GM18909 (cell line): Measurements from ENCODE around the gene PCSK5.
"Not testable (repeated sequence)": the region's sequence is repeated elsewhere in the genome, so short reads cannot be mapped to it uniquely, and the experiment has no call there.

Experiments
- ATAC-seq: cut with Tn5 transposase; IDR thresholded peaks from one replicate; pipeline ENCODE4 v1.9.1; 2021; ENCODE audit warnings: mild to moderate bottlenecking; ENCODE audit not compliant: unreplicated experiment, poor library complexity

The PCSK5 gene

GRCh38 chr9:75890472-75891276, at the start of gene PCSK5:
Gene PCSK5, plus strand, starts transcription at chr9:75890673. Its CDS starts 509 bp downstream, at chr9:75891182.
- peak; percentile 88 for ATAC-seq

GRCh38 chr9:75844321-75844720, 46.2 kb upstream of the PCSK5 start:
- ATAC-seq = no peak

GRCh38 chr9:75845806-75846205, 44.7 kb upstream of the PCSK5 start:
- no peak for ATAC-seq

- no peak for ATAC-seq
Observed at GRCh38 chr9:75847085-75847484, 43.4 kb upstream of the PCSK5 start.

GRCh38 chr9:75850459-75851200, 39.8 kb upstream of the PCSK5 start:
- ATAC-seq = no peak

- no peak for ATAC-seq
Observed at GRCh38 chr9:75851917-75852316, 38.6 kb upstream of the PCSK5 start.

- ATAC-seq = no peak
Observed at GRCh38 chr9:75852746-75853145, 37.7 kb upstream of the PCSK5 start.

GRCh38 chr9:75855509-75855908, 35.0 kb upstream of the PCSK5 start:
- no peak for ATAC-seq

- ATAC-seq = peak; percentile 46
Observed at GRCh38 chr9:75858497-75859092, 31.9 kb upstream of the PCSK5 start.

GRCh38 chr9:75864266-75864665, 26.2 kb upstream of the PCSK5 start:
- no peak for ATAC-seq

- no peak for ATAC-seq
Observed at GRCh38 chr9:75866273-75866871, 24.1 kb upstream of the PCSK5 start.

- ATAC-seq = not testable (repeated sequence)
Observed at GRCh38 chr9:75868526-75868925, 21.9 kb upstream of the PCSK5 start.

GRCh38 chr9:75869236-75869635, 21.2 kb upstream of the PCSK5 start:
- ATAC-seq = no peak

- ATAC-seq = no peak
Observed at GRCh38 chr9:75870450-75870849, 20.0 kb upstream of the PCSK5 start.

GRCh38 chr9:75871624-75872023, 18.8 kb upstream of the PCSK5 start:
- no peak for ATAC-seq

GRCh38 chr9:75873712-75874111, 16.8 kb upstream of the PCSK5 start:
- no peak for ATAC-seq

- ATAC-seq = no peak
Observed at GRCh38 chr9:75876999-75877640, 13.4 kb upstream of the PCSK5 start.

GRCh38 chr9:75878488-75878860, 12.0 kb upstream of the PCSK5 start:
- no peak for ATAC-seq

GRCh38 chr9:75880618-75881017, 9.9 kb upstream of the PCSK5 start:
- no peak for ATAC-seq

- no peak for ATAC-seq
Observed at GRCh38 chr9:75881761-75882160, 8.7 kb upstream of the PCSK5 start.
